ENCODE measurements around the gene HSD17B11. TPM values are rescaled to one million over a fixed set of nuclear protein-coding genes. Genes with fewer than 3 reads are reported as not detected.
"Not testable (repeated sequence)": the region's sequence is repeated elsewhere in the genome, so short reads cannot be mapped to it uniquely, and the experiment has no call there.

The HSD17B11 gene
- total and polyA plus RNA-seq, 8 donors, result 20.0 to 53.5 (median 34.8) TPM

DNA sequence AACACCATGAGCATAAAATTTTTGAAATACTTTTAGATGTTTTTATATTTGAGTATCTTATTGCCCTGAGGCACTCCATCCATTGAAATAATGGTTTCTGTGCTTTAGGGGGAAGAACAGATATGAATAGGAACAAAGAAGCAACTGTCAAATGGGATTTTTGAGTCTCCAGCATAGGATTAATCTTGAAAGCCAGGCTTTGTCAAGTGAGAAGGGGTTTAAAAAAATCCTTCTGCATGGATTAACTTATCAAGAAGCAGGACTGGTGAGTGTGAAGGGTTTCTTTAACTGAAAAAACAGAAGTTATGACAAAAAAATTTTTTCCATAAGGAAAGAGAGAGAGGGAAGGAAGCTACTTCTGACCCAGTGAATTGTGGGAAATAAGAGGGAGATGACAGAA is 23.8 kb upstream of the HSD17B11 start:
- peaks cover 0 to 9% (median 9%) of the 10 kb centered on the region in 3 donors for H3K4me1 ChIP-seq
- H3K36me3 ChIP-seq, result no peaks in the 10 kb centered on the region
- H3K4me3 ChIP-seq, result no peak overlapping the region
- ATAC-seq (no peak), FAIRE-seq (no peak), DNase-seq (no peak)
- TF ChIP-seq, protein P1, sequence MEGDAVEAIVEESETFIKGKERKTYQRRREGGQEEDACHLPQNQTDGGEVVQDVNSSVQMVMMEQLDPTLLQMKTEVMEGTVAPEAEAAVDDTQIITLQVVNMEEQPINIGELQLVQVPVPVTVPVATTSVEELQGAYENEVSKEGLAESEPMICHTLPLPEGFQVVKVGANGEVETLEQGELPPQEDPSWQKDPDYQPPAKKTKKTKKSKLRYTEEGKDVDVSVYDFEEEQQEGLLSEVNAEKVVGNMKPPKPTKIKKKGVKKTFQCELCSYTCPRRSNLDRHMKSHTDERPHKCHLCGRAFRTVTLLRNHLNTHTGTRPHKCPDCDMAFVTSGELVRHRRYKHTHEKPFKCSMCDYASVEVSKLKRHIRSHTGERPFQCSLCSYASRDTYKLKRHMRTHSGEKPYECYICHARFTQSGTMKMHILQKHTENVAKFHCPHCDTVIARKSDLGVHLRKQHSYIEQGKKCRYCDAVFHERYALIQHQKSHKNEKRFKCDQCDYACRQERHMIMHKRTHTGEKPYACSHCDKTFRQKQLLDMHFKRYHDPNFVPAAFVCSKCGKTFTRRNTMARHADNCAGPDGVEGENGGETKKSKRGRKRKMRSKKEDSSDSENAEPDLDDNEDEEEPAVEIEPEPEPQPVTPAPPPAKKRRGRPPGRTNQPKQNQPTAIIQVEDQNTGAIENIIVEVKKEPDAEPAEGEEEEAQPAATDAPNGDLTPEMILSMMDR (IDR thresholded peaks at IDR 0.05), result no peak
- no peaks in the 10 kb centered on the region for H3K27me3 ChIP-seq
- intact Hi-C loops (cut with DNase I), result no loop called here
- H3K9me3 ChIP-seq, result no peaks in the 10 kb centered on the region
- H3K27ac ChIP-seq, result no peak overlapping the region

DNA sequence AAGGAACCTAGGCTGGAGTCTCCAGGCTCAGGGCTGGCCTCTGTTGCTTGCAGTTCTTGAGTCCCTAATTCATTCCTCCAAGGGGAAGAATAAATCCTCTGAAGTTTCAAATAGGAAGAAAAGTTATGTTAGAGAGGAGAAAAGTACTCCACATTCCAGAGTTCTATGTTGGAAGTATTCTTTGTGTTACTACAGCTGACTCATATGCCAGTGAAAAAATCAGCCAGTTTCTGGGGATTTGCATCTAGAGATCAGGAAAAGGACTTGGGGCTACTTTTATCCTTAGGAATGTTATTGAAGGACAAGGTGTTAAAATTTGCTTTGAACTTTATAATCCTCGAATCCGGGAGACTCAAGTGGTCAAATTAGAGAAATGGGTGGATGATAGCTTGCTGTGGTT is 19.7 kb upstream of the HSD17B11 start:
- Histone ChIP-seq H3K27me3 (no peaks in the 10 kb centered on the region), H3K4me1 (peaks cover 9 to 18% (median 14%) of the 10 kb centered on the region in 3 donors), H3K27ac (no peak overlapping the region), H3K36me3 (no peaks in the 10 kb centered on the region), H3K9me3 (no peaks in the 10 kb centered on the region), H3K4me3 (no peak overlapping the region)
- intact Hi-C loops (cut with DNase I), result no loop called here
- TF ChIP-seq, protein P1 (IDR thresholded peaks at IDR 0.05), result no peak
- DNase-seq, result no peak
- no peak for FAIRE-seq
- WGBS, 2 donors, result 77 to 81% methylated on average over 2 of the region's 2 CpGs
- ATAC-seq, result no peak

DNA sequence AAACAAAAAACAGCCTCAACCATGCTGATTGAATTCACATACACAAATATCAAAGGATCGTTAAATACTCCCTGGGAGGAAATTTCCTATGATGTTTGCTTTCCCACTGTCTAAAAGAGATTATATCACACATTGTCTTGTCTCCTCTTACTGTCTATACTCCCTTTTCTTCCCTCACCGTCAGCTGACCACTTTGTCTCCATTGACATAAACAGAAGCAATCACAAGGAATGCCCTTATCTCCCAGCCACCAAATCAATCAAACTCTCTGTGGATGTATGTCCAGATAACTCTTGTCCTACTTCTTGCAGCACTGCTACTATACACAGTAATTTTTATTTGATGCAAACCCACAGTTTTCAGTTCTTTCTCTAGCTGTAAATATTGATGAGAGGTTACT is 19.2 kb upstream of the HSD17B11 start:
- H3K27ac ChIP-seq, result peak overlapping the region in 1 of 4 donors; percentile 54
- no peaks in the 10 kb centered on the region for H3K36me3 ChIP-seq
- H3K4me3 ChIP-seq, result no peak overlapping the region
- peak in 1 of 4 donors; percentile 14 for ATAC-seq
- no peak for DNase-seq
- intact Hi-C loops (cut with DNase I), result no loop called here
- no peaks in the 10 kb centered on the region for H3K27me3 ChIP-seq
- 20 to 22% methylated on average over 2 of the region's 2 CpGs for WGBS, 2 donors
- no peaks in the 10 kb centered on the region for H3K9me3 ChIP-seq
- no peak for FAIRE-seq
- TF ChIP-seq, protein P1 (IDR thresholded peaks at IDR 0.05), result no peak
- H3K4me1 ChIP-seq, result peaks cover 9 to 18% (median 14%) of the 10 kb centered on the region in 3 donors

DNA sequence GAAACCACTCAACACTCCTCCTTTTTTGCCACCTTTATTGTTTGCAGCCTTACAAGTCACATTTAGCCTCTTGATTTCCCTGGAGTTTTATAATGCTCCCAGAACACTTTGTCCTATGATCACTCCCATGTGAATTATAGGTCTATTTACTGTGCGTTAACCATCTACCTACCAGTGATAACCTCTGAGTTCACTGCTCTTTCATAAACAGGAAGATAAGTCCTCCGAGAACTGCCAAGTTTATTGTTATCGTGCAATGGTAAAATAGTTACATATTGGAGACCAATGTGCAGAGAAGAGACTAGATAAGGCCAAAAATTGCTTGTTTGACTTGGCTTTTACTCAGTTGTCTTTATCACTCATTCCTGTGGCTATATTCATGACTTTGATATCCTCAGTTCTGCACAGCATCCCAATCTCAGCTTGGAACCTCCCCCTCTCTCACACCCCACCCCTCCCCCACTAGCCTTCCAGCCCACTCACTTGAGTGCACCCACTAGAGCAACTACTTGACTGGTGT is 18.5 kb upstream of the HSD17B11 start:
- 9 to 14% methylated on average over 3 of the region's 3 CpGs for WGBS, 2 donors
- Histone ChIP-seq H3K27me3 (no peaks in the 10 kb centered on the region), H3K27ac (peak overlapping the region in 2 of 4 donors; percentile 29 to 54), H3K4me3 (no peak overlapping the region), H3K9me3 (no peaks in the 10 kb centered on the region), H3K4me1 (peaks cover 9 to 18% (median 14%) of the 10 kb centered on the region in 3 donors), H3K36me3 (no peaks in the 10 kb centered on the region)
- peak; percentile 78 for FAIRE-seq
- intact Hi-C loops (cut with DNase I), result no loop called here
- DNase-seq, result no peak
- TF ChIP-seq, protein P1 (IDR thresholded peaks at IDR 0.05), result no peak
- peak; percentile 82 to 98 (median 94) for ATAC-seq

DNA sequence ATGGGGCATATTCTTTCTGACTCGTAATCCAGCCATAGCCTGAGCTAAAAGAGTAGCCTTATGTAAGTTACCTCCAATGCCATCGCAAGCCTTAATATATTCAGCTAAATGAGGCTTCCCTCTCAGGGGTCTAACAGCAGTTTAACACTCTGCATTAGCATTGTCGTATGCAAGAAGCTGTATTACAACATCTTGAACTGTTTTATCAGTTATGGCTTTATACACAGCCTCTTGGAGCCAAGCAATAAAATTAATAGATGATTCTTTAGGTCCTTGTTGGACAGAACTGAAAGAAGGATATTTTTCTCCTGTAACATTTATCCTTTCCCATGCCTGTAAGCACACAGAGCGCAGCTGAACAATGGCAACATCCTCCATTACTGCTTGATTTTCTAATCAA is 15.9 kb upstream of the HSD17B11 start:
- H3K27me3 ChIP-seq; H3K4me3 ChIP-seq; DNase-seq; ATAC-seq; intact Hi-C loops (cut with DNase I); H3K36me3 ChIP-seq; H3K9me3 ChIP-seq; H3K27ac ChIP-seq; FAIRE-seq: not testable (repeated sequence)
- peaks cover 9 to 18% (median 14%) of the 10 kb centered on the region in 3 donors for H3K4me1 ChIP-seq
- WGBS, 2 donors, result 85 to 86% methylated on average over 4 of the region's 4 CpGs
